ENCODE results near the gene USP26.

DNA sequence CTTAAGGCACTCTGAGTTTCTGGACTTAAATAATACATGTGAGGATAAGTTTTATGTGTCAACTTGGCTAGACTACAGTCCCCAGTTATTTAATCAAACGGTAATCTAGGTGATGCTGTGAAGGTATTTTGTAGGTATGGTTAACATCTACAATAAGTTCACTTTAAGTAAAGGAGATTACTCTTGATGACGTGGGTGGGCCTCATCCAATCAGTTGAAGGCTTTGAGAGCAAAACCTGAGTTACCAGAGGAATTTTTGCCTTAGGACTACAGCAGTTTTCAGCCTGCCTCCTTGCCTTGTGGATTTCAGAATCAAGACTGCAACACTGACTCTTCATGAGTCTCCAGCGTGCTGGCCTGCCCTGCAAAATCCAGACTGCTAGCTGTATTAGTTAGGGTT is 78.7 kb downstream of the USP26 start:
- TF ChIP-seq, protein P1, sequence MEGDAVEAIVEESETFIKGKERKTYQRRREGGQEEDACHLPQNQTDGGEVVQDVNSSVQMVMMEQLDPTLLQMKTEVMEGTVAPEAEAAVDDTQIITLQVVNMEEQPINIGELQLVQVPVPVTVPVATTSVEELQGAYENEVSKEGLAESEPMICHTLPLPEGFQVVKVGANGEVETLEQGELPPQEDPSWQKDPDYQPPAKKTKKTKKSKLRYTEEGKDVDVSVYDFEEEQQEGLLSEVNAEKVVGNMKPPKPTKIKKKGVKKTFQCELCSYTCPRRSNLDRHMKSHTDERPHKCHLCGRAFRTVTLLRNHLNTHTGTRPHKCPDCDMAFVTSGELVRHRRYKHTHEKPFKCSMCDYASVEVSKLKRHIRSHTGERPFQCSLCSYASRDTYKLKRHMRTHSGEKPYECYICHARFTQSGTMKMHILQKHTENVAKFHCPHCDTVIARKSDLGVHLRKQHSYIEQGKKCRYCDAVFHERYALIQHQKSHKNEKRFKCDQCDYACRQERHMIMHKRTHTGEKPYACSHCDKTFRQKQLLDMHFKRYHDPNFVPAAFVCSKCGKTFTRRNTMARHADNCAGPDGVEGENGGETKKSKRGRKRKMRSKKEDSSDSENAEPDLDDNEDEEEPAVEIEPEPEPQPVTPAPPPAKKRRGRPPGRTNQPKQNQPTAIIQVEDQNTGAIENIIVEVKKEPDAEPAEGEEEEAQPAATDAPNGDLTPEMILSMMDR (IDR thresholded peaks at IDR 0.05) = no peak
- no peak for TF ChIP-seq POLR2A (IDR thresholded peaks at IDR 0.05)
